ENCODE data around the gene NRCAM.

NRCAM gene

GRCh38 chr7:108457871-108458270, 1.6 kb upstream of the NRCAM start:
- DNase-seq: no peak

- no peak for DNase-seq
Measured at GRCh38 chr7:108456845-108457540, 757 bp upstream of the NRCAM start.

- no peak for DNase-seq
Measured at GRCh38 chr7:108455551-108455997, 662 bp downstream of the NRCAM start.

GRCh38 chr7:108454674-108455550, 1.3 kb downstream of the NRCAM start:
- DNase-seq: no peak

DNA sequence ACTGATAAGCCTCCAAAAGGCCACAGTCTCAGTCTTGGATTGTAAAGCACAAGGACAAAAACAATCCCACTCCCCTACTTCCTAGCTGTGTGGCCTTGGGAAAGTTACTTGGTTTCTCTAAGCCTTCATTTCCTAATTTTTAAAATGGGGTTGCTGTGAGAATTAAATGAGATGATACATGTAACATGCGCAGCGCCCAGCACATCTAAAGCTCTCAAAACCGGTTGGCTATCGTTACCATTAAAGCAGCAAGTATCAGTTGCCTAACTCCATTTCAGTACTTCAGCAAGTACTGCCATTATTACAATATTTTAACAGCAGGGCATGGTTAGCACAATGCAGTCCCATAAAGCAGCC, 1.9 kb downstream of the NRCAM start:
- DNase-seq: no peak

DNA sequence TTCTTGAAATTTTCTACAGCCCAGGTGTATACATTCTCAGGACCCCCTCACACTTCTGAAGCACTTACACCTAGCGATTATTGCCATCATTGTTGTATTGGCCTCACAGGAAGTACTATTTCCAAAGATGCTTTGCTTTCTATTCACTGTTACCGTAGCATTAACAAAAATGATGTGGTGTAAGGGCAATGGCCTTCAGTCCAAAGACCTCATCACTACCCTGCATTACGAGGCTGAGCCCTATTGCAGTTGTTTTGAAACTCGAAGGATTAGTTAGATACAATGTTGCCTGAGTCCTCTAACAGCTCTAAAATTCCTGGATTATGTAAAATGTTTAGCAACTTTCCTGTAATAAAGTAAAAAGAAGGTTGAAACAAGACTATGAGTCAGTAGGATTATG, 2.9 kb downstream of the NRCAM start:
- no peak for DNase-seq

DNA sequence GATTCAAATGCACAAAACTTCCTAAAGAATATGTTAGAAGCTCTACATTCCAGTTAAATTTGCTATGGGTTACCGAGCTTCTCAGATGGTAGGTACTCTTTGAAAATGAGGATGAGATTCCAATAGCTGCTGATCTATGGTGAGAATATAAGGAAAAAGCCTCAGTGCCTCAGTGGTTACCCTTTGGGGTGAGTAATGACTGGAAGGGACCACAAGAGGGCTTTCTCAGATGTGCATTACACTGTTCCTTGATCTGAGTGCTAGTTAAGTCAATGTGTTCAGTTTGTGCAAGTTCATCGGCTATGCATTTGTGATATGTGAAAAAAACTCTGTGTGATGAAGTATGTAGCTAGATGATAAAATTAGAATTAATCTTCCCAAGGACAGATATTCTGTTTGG, 3.5 kb downstream of the NRCAM start:
- DNase-seq: no peak

DNA sequence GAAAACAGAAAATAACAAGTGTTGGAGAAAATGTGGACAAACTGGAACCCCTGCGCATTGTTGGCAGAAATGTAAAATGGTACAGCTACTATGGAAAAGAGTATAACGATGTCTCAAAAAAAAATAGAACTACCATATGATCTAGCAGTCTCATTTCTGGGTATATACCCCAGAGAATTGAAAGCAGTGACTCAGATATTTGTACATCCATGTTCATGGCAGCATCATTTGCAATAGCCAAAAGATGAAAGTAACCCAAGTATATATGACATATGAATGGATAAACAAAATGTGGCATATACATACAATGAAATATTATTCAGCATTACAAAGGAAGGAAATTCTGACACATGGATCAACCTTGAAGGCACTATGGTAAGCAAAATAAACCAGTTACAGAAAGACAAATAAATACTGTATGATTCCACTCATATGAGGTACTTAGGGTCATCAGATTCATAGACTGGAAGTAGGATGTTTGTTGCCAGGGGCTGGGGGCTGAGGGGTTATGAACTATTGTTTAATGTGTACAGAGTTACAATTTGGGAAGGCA, 4.9 kb downstream of the NRCAM start:
- no peak for DNase-seq

- no peak for DNase-seq
Measured at GRCh38 chr7:108450160-108450559, 6.1 kb downstream of the NRCAM start.

- no peak for DNase-seq
Measured at GRCh38 chr7:108449521-108449920, 6.7 kb downstream of the NRCAM start.

- no peak for DNase-seq
Measured at GRCh38 chr7:108448584-108449505, 7.4 kb downstream of the NRCAM start.

- no peak for DNase-seq
Measured at GRCh38 chr7:108442039-108442568, 14.1 kb downstream of the NRCAM start.

GRCh38 chr7:108441392-108441955, 14.8 kb downstream of the NRCAM start:
- no peak for DNase-seq

- no peak for DNase-seq
Measured at GRCh38 chr7:108440613-108441012, 15.6 kb downstream of the NRCAM start.

DNA sequence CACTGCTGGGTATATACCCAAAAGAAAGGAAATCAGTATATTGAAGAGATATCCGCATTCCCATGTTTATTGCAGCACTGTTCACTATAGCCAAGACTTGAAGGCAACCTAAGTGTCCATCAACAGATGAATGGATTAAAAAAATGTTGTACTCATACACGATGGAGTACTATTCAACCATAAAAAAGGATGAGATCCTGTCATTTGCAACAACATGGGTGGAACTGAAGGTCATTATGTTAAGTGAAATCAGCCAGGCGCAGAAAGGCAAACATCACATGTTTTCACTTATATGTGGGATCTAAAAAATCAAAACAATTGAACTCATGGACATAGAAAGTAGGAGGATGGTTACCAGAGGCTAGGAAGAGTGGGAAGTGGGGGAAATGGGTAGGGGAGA, 19.3 kb downstream of the NRCAM start:
- no peak for DNase-seq

DNA sequence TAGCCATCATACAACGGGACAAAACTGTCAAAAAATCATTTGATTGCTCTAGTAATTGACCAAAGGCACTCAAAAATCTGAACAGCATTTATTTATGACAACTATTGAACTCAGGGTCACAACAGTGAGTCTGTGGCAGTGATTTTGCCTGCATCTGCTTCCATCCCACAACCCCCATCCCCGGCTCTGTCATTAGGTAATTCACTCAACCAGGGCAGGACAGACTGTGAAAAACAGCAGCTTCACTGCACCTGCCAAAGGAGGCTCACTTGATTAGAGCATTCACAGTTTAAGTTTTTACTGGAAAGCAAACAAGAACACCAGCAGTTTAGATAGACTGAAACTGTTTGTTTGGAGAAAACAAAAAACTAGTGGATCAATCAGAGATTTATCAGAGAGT, 22.2 kb downstream of the NRCAM start:
- DNase-seq: no peak

GRCh38 chr7:108431099-108431498, 25.1 kb downstream of the NRCAM start:
- DNase-seq: no peak

- DNase-seq: no peak
Measured at GRCh38 chr7:108430664-108431063, 25.6 kb downstream of the NRCAM start.

DNA sequence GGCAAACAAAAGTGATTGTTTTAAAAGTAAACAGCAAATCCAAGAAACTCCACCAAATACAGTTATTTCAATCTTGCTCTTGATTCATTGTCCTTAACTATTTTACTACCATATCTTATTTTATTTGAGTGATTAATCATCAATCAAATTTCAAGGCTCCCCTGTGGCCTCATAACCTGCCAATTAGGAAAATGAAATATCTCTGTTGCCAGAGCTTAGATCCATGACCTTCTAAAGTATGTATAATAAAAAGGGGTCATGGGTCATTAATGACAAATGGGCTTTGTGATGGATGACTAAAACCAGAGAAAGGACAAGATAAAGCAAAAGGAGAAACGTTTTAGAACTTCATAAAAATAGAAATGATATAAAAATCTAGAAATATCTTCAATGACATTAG, 28.5 kb downstream of the NRCAM start:
- no peak for DNase-seq

GRCh38 chr7:108425714-108426275, 30.4 kb downstream of the NRCAM start:
- no peak for DNase-seq

DNA sequence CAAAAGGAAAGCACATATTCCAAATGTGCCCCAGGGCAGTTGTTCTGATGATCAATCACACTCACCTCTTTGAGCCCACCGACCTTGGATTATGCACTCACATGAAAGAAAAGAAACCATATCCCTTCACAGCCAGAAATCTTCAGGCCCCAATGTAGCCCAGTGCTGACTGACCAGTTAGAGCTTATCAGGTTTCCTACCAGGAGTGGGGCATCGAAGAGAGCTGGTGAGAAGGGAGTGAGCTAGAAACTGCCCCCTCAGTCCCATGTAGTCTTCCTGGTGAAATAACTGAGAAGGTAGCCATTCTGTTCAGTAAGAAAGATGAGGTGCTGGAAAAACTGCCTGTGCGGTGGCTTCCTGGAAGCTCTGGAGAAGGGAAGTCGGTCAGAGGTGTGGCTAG, 32.2 kb downstream of the NRCAM start:
- no peak for DNase-seq
